Panc1 (cell line): Measurements from ENCODE around the gene NOL4L.
A peak's percentile ranks its signal among the peaks of the same experiment; 100 is the strongest.

Experiments used
- CTCF ChIP-seq: fragments of 450-650 bp; IDR thresholded peaks from 2 replicates; pipeline ENCODE4 v1.5.1; 2017; ENCODE audit warnings: mild to moderate bottlenecking
- POLR2AphosphoS5 ChIP-seq: IDR thresholded peaks from 2 replicates; pipeline ENCODE4 v1.6.1; 2012; ENCODE audit warnings: mild to moderate bottlenecking, low read depth, low read length, moderate library complexity

GRCh38 chr20:32521780-32522525 lies 63.2 kb downstream of the NOL4L start:
- TF ChIP-seq CTCF (peak; percentile 88), POLR2AphosphoS5 (no peak)
